ENCODE measurements around the gene SMURF2. TPM values are rescaled to one million over a fixed set of nuclear protein-coding genes. Genes with fewer than 3 reads are reported as not detected.

Gene SMURF2
- total and polyA plus RNA-seq, 4 donors, result 9.9 to 85.6 (median 22.5) TPM

DNA sequence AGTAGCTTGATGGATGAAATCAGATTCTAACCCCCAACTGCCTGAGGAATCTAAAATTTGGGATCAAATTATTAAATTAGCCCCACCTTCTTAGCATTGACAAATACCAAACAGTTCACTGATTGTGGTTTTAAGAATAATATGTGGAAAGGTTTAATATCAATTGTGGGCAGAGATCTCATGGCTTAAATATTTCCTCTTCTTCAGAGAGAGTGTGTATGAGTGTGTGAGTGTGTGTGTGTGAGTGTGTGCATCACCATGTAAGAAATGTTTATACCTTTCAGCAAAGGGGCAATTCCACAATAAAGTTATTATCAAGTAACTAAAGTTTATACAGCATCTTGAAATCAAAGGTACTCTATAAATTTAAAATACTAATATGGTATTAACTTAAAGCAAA, 3.2 kb downstream of the SMURF2 start:
- H3K9ac ChIP-seq (ENCODE audit: insufficient read depth in 1 of 2, low read length in 2 of 2), result no peak overlapping the region
- H3K36me3 ChIP-seq (ENCODE audit: control insufficient read depth in 4 of 4, insufficient read depth in 4 of 4, low read length in 4 of 4), result no peaks in the 10 kb centered on the region
- H3K27me3 ChIP-seq (ENCODE audit: control insufficient read depth in 3 of 3, insufficient read depth in 3 of 3, low read length in 2 of 3), result no peaks in the 10 kb centered on the region
- H3K4me1 ChIP-seq (ENCODE audit: control insufficient read depth in 5 of 5, insufficient read depth in 5 of 5, low read length in 5 of 5), result peaks cover 0 to 11% (median 6%) of the 10 kb centered on the region in 5 donors
- TF ChIP-seq, protein P1, sequence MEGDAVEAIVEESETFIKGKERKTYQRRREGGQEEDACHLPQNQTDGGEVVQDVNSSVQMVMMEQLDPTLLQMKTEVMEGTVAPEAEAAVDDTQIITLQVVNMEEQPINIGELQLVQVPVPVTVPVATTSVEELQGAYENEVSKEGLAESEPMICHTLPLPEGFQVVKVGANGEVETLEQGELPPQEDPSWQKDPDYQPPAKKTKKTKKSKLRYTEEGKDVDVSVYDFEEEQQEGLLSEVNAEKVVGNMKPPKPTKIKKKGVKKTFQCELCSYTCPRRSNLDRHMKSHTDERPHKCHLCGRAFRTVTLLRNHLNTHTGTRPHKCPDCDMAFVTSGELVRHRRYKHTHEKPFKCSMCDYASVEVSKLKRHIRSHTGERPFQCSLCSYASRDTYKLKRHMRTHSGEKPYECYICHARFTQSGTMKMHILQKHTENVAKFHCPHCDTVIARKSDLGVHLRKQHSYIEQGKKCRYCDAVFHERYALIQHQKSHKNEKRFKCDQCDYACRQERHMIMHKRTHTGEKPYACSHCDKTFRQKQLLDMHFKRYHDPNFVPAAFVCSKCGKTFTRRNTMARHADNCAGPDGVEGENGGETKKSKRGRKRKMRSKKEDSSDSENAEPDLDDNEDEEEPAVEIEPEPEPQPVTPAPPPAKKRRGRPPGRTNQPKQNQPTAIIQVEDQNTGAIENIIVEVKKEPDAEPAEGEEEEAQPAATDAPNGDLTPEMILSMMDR (IDR thresholded peaks at IDR 0.05; ENCODE audit: control extremely low read depth, extremely low read depth), result no peak
- no peak overlapping the region for H3K27ac ChIP-seq (ENCODE audit: low read depth in 1 of 2, low read length in 1 of 2)
- peaks cover 0 to 3% (median 1%) of the 10 kb centered on the region in 4 donors for H3K9me3 ChIP-seq (ENCODE audit: control insufficient read depth in 4 of 4, insufficient read depth in 3 of 4, low read length in 3 of 4)
- H3K4me3 ChIP-seq, result no peak overlapping the region
- ATAC-seq (ENCODE audit: insufficient read depth, low FRiP score) (no peak), DNase-seq (peak in 2 of 3 donors; percentile 21 to 44)

DNA sequence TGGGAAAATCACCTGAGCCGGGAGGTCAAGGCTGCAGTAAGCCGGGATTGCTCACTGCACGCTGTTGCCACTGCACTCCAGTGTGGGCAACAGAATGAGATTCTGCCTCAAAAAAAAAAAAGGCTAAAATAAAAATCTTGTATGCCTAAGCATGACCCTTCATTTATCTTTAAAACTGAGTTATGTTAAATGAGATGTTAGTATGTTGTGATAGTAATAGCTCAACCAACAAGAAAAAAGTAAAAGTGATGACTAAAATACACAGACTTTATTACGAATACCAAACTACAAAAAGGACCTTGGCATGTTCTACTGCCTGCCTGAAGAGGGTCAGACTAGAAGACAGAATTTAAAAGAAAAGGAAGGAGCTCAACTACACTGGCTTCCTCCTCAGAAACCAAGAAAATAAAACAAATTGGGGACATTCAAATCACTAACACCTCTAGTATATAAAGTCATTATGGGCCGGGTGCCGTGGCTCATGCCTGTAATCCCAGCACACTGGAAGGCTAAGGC, 4.4 kb downstream of the SMURF2 start:
- DNase-seq (no peak), ATAC-seq (ENCODE audit: insufficient read depth, low FRiP score) (no peak)
- TF ChIP-seq, protein P1 (IDR thresholded peaks at IDR 0.05; ENCODE audit: control extremely low read depth, extremely low read depth), result no peak
- Histone ChIP-seq H3K27ac (ENCODE audit: low read depth in 1 of 2, low read length in 1 of 2) (peak overlapping the region in 1 of 2 donors; percentile 56), H3K4me3 (no peak overlapping the region), H3K27me3 (ENCODE audit: control insufficient read depth in 3 of 3, insufficient read depth in 3 of 3, low read length in 2 of 3) (no peaks in the 10 kb centered on the region), H3K9ac (ENCODE audit: insufficient read depth in 1 of 2, low read length in 2 of 2) (no peak overlapping the region), H3K36me3 (ENCODE audit: control insufficient read depth in 4 of 4, insufficient read depth in 4 of 4, low read length in 4 of 4) (no peaks in the 10 kb centered on the region), H3K9me3 (ENCODE audit: control insufficient read depth in 4 of 4, insufficient read depth in 3 of 4, low read length in 3 of 4) (peaks cover 0 to 3% (median 1%) of the 10 kb centered on the region in 4 donors), H3K4me1 (ENCODE audit: control insufficient read depth in 5 of 5, insufficient read depth in 5 of 5, low read length in 5 of 5) (peaks cover 1 to 11% (median 8%) of the 10 kb centered on the region in 5 donors)
- 55 to 77% methylated on average over 6 of the region's 6 CpGs for WGBS, 2 donors

DNA sequence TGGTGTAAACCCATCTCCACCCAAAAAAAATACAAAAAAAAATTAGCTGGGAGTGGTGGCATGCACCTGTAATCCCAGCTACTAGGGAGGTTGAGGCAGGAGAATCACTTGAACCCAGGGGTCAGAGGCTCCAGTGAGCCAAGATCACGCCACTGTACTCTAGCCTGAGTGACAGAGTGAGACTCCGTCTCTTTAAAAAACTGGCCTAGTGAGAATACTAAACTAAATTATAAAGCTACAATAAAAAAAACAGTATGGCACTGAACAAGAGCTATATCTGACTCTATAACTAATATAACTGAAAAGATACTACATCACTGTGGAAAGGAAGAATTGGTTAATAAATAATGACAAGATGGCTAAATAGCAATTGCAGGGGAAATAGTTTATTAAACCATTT, 6.4 kb downstream of the SMURF2 start:
- Histone ChIP-seq H3K4me1 (ENCODE audit: control insufficient read depth in 5 of 5, insufficient read depth in 5 of 5, low read length in 5 of 5) (peaks cover 1 to 12% (median 10%) of the 10 kb centered on the region in 5 donors), H3K4me3 (no peak overlapping the region), H3K9ac (ENCODE audit: insufficient read depth in 1 of 2, low read length in 2 of 2) (no peak overlapping the region), H3K27me3 (ENCODE audit: control insufficient read depth in 3 of 3, insufficient read depth in 3 of 3, low read length in 2 of 3) (no peaks in the 10 kb centered on the region), H3K36me3 (ENCODE audit: control insufficient read depth in 4 of 4, insufficient read depth in 4 of 4, low read length in 4 of 4) (no peaks in the 10 kb centered on the region), H3K27ac (ENCODE audit: low read depth in 1 of 2, low read length in 1 of 2) (no peak overlapping the region), H3K9me3 (ENCODE audit: control insufficient read depth in 4 of 4, insufficient read depth in 3 of 4, low read length in 3 of 4) (peaks cover 0 to 3% (median 1%) of the 10 kb centered on the region in 4 donors)
- no peak for ATAC-seq (ENCODE audit: insufficient read depth, low FRiP score)
- DNase-seq, result no peak
- WGBS, 2 donors, result 98 to 99% methylated on average over 2 of the region's 2 CpGs
- TF ChIP-seq, protein P1 (IDR thresholded peaks at IDR 0.05; ENCODE audit: control extremely low read depth, extremely low read depth), result no peak

DNA sequence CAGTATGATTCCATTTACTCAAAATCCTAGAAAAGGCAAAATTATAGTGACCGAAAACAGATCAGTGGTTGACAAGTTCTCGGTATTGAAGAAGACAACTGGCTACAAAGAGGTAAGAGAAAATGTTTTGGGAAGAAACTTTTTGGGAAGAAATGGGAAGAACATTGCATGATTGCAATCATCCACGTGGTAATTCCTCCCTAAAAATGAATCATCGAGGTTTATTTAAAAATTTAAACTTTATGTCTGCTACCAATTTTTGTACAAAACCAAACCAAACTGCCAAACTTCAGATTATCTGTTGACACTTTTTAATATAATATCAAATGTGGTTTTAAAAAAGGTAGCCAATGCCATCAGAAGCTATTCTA, 8.1 kb downstream of the SMURF2 start:
- Histone ChIP-seq H3K4me1 (ENCODE audit: control insufficient read depth in 5 of 5, insufficient read depth in 5 of 5, low read length in 5 of 5) (peaks cover 3 to 8% (median 4%) of the 10 kb centered on the region in 5 donors), H3K4me3 (no peak overlapping the region), H3K9me3 (ENCODE audit: control insufficient read depth in 4 of 4, insufficient read depth in 3 of 4, low read length in 3 of 4) (peaks cover 0 to 3% (median 1%) of the 10 kb centered on the region in 4 donors), H3K36me3 (ENCODE audit: control insufficient read depth in 4 of 4, insufficient read depth in 4 of 4, low read length in 4 of 4) (no peaks in the 10 kb centered on the region), H3K27me3 (ENCODE audit: control insufficient read depth in 3 of 3, insufficient read depth in 3 of 3, low read length in 2 of 3) (no peaks in the 10 kb centered on the region), H3K27ac (ENCODE audit: low read depth in 1 of 2, low read length in 1 of 2) (peak overlapping the region in 1 of 2 donors; percentile 33), H3K9ac (ENCODE audit: insufficient read depth in 1 of 2, low read length in 2 of 2) (no peak overlapping the region)
- DNase-seq (no peak), ATAC-seq (ENCODE audit: insufficient read depth, low FRiP score) (no peak)
- WGBS, 2 donors, result 64 to 74% methylated on average over 4 of the region's 4 CpGs
- TF ChIP-seq, protein P1 (IDR thresholded peaks at IDR 0.05; ENCODE audit: control extremely low read depth, extremely low read depth), result no peak

Data from lung (tissue), 12 donors.